HG03103 (cell line): ENCODE measurements around the gene SWAP70.
"Not testable (repeated sequence)": the region's sequence is repeated elsewhere in the genome, so short reads cannot be mapped to it uniquely, and the experiment has no call there.

ENCODE experiments used
- ATAC-seq: cut with Tn5 transposase; IDR thresholded peaks from one replicate; pipeline ENCODE4 v1.9.1; 2021; ENCODE audit warnings: low read depth; ENCODE audit not compliant: unreplicated experiment

Gene SWAP70

GRCh38 chr11:9717040-9717357 is 53.1 kb downstream of the SWAP70 start:
- no peak for ATAC-seq

GRCh38 chr11:9717719-9718118 is 53.8 kb downstream of the SWAP70 start:
- no peak for ATAC-seq

GRCh38 chr11:9718147-9718546 is 54.3 kb downstream of the SWAP70 start:
- no peak for ATAC-seq

- no peak for ATAC-seq
These were observed 55.9 kb downstream of the SWAP70 start for GRCh38 chr11:9719566-9720289.

- no peak for ATAC-seq
These were observed 56.4 kb downstream of the SWAP70 start for GRCh38 chr11:9720290-9720630.

GRCh38 chr11:9722023-9722422 is 58.1 kb downstream of the SWAP70 start:
- no peak for ATAC-seq

GRCh38 chr11:9722893-9723292 is 59.0 kb downstream of the SWAP70 start:
- ATAC-seq = no peak

GRCh38 chr11:9726321-9727022 is 62.6 kb downstream of the SWAP70 start:
- peak; percentile 43 for ATAC-seq

- ATAC-seq = no peak
These were observed 64.2 kb downstream of the SWAP70 start for GRCh38 chr11:9728058-9728457.

GRCh38 chr11:9731256-9731655 is 67.4 kb downstream of the SWAP70 start:
- no peak for ATAC-seq

GRCh38 chr11:9732453-9732852 is 68.6 kb downstream of the SWAP70 start:
- ATAC-seq = no peak

GRCh38 chr11:9733212-9733611 is 69.3 kb downstream of the SWAP70 start:
- no peak for ATAC-seq

GRCh38 chr11:9735236-9735635 is 71.4 kb downstream of the SWAP70 start:
- no peak for ATAC-seq

GRCh38 chr11:9735919-9736318 is 72.0 kb downstream of the SWAP70 start:
- ATAC-seq = no peak

GRCh38 chr11:9736365-9736764 is 72.5 kb downstream of the SWAP70 start:
- no peak for ATAC-seq

- ATAC-seq = no peak
These were observed 74.2 kb downstream of the SWAP70 start for GRCh38 chr11:9738116-9738515.

- no peak for ATAC-seq
These were observed 74.8 kb downstream of the SWAP70 start for GRCh38 chr11:9738707-9739106.

- ATAC-seq = peak; percentile 60
These were observed 75.4 kb downstream of the SWAP70 start for GRCh38 chr11:9739123-9739900.

- no peak for ATAC-seq
These were observed 76.5 kb downstream of the SWAP70 start for GRCh38 chr11:9740202-9740883.

- ATAC-seq = no peak
These were observed 77.4 kb downstream of the SWAP70 start for GRCh38 chr11:9741260-9741659.

- not testable (repeated sequence) for ATAC-seq
These were observed 79.6 kb downstream of the SWAP70 start for GRCh38 chr11:9743512-9743911.
